IPS-18a (cell line): ENCODE data around the gene C14orf132.

Source experiments
- H3K27ac ChIP-seq: one replicate; pipeline ENCODE4 v1.5.1; 2013; ENCODE audit warnings: low read length
- H3K27me3 ChIP-seq: one replicate; pipeline ENCODE4 v1.6.1; 2013; ENCODE audit warnings: mild to moderate bottlenecking, low read length; ENCODE audit not compliant: control insufficient read depth, insufficient read depth
- H3K36me3 ChIP-seq: one replicate; pipeline ENCODE4 v1.6.1; 2013; ENCODE audit warnings: low read depth, low read length; ENCODE audit not compliant: control insufficient read depth
- H3K4me1 ChIP-seq: one replicate; pipeline ENCODE4 v1.6.1; 2013; ENCODE audit warnings: low read depth, low read length; ENCODE audit not compliant: control insufficient read depth
- H3K4me3 ChIP-seq: one replicate; pipeline ENCODE4 v1.5.1; 2013; ENCODE audit warnings: low read length
- H3K9ac ChIP-seq: one replicate; pipeline ENCODE4 v1.6.1; 2013; ENCODE audit warnings: mild to moderate bottlenecking, low read length, moderate library complexity
- H3K9me3 ChIP-seq: one replicate; pipeline ENCODE4 v1.6.1; 2013; ENCODE audit warnings: low read depth, low read length; ENCODE audit not compliant: control insufficient read depth

C14orf132 gene

GRCh38 chr14:96131836-96132235 is 92.7 kb downstream of the C14orf132 start:
- no peaks in the 10 kb centered on the region for H3K4me1 ChIP-seq
- H3K9me3 ChIP-seq, result no peaks in the 10 kb centered on the region
- no peak overlapping the region for H3K27ac ChIP-seq
- H3K36me3 ChIP-seq, result no peaks in the 10 kb centered on the region
- no peaks in the 10 kb centered on the region for H3K27me3 ChIP-seq
- H3K4me3 ChIP-seq, result no peak overlapping the region
- H3K9ac ChIP-seq, result no peak overlapping the region

DNA sequence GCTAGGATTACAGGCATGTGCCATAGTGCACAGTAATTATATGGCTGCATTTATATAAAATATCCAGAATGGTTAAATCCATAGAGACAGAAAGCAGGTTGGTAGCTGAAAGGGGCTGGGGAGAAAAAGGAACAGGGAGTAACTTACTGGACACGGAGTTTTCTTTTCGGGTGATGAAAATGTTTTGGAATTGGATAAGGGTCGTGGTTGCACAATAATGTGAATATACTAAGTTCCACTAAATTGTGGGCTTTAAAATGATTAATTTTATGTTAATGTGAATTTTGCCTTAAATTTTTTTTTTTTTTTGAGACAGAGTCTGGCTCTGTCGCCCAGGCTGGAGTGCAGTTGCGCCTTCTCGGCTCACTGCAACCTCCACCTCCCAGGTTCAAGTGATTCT is 95.3 kb downstream of the C14orf132 start:
- Histone ChIP-seq H3K9ac (no peak overlapping the region), H3K9me3 (no peaks in the 10 kb centered on the region), H3K4me1 (no peaks in the 10 kb centered on the region), H3K4me3 (no peak overlapping the region), H3K27ac (no peak overlapping the region), H3K27me3 (no peaks in the 10 kb centered on the region), H3K36me3 (no peaks in the 10 kb centered on the region)

- Histone ChIP-seq H3K4me3 (no peak overlapping the region), H3K27ac (no peak overlapping the region), H3K9me3 (no peaks in the 10 kb centered on the region), H3K36me3 (no peaks in the 10 kb centered on the region), H3K27me3 (no peaks in the 10 kb centered on the region), H3K4me1 (no peaks in the 10 kb centered on the region), H3K9ac (no peak overlapping the region)
Observed at GRCh38 chr14:96135285-96135684, 96.1 kb downstream of the C14orf132 start.

- no peaks in the 10 kb centered on the region for H3K4me1 ChIP-seq
- no peaks in the 10 kb centered on the region for H3K27me3 ChIP-seq
- H3K36me3 ChIP-seq, result no peaks in the 10 kb centered on the region
- H3K4me3 ChIP-seq, result no peak overlapping the region
- no peak overlapping the region for H3K27ac ChIP-seq
- H3K9ac ChIP-seq, result no peak overlapping the region
- no peaks in the 10 kb centered on the region for H3K9me3 ChIP-seq
Observed at GRCh38 chr14:96136371-96137005, 97.3 kb downstream of the C14orf132 start.

- Histone ChIP-seq H3K9me3 (no peaks in the 10 kb centered on the region), H3K27me3 (no peaks in the 10 kb centered on the region), H3K36me3 (no peaks in the 10 kb centered on the region), H3K4me3 (no peak overlapping the region), H3K9ac (no peak overlapping the region), H3K4me1 (no peaks in the 10 kb centered on the region), H3K27ac (no peak overlapping the region)
Observed at GRCh38 chr14:96138241-96138640, 99.1 kb downstream of the C14orf132 start.

- H3K4me1 ChIP-seq, result no peaks in the 10 kb centered on the region
- H3K27ac ChIP-seq, result no peak overlapping the region
- H3K4me3 ChIP-seq, result no peak overlapping the region
- H3K27me3 ChIP-seq, result no peaks in the 10 kb centered on the region
- no peaks in the 10 kb centered on the region for H3K36me3 ChIP-seq
- no peak overlapping the region for H3K9ac ChIP-seq
- no peaks in the 10 kb centered on the region for H3K9me3 ChIP-seq
Observed at GRCh38 chr14:96139169-96139568, 100.0 kb downstream of the C14orf132 start.

DNA sequence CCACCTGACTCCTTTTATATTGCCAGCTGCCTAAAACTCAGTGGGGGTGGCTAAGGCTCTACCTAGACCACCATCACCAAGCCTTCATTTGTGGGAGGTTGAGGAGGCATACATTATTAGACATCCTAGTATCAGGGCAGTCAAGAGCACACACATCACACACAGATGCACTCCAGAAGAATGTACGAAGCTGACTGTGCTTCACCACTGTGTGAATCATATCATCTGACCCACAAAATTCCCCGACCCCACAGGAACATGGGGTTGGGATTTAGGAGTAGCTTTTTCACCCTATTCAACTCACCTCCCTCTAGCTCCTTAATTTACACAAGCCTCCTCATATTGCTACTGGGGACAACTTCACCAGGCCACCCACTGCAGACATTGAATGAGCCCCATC is 100.7 kb downstream of the C14orf132 start:
- no peaks in the 10 kb centered on the region for H3K4me1 ChIP-seq
- H3K27ac ChIP-seq, result no peak overlapping the region
- no peaks in the 10 kb centered on the region for H3K9me3 ChIP-seq
- no peak overlapping the region for H3K9ac ChIP-seq
- no peak overlapping the region for H3K4me3 ChIP-seq
- no peaks in the 10 kb centered on the region for H3K36me3 ChIP-seq
- no peaks in the 10 kb centered on the region for H3K27me3 ChIP-seq

GRCh38 chr14:96140952-96141351 is 101.8 kb downstream of the C14orf132 start:
- H3K36me3 ChIP-seq, result no peaks in the 10 kb centered on the region
- H3K9ac ChIP-seq, result no peak overlapping the region
- no peaks in the 10 kb centered on the region for H3K9me3 ChIP-seq
- H3K27me3 ChIP-seq, result no peaks in the 10 kb centered on the region
- no peak overlapping the region for H3K4me3 ChIP-seq
- no peaks in the 10 kb centered on the region for H3K4me1 ChIP-seq
- no peak overlapping the region for H3K27ac ChIP-seq
